HepG2 (cell line): ENCODE data around the gene KCNAB3. TPM values are rescaled to one million over a fixed set of nuclear protein-coding genes. Genes with fewer than 3 reads are reported as not detected.

Source experiments
- CENPBD1 ChIP-seq: sonication (generic); formaldehyde crosslinking; IDR thresholded peaks from 2 replicates; pipeline ENCODE4 v1.8.0; 2022; ENCODE audit warnings: missing genetic modification reagents, low read depth, mild to moderate bottlenecking, borderline replicate concordance
- DMAP1 ChIP-seq: IDR thresholded peaks from 2 replicates; pipeline ENCODE4 v1.6.1; 2016
- DNMT3B ChIP-seq: conservative IDR thresholded peaks from 2 replicates; pipeline ENCODE4 v1.6.1; 2016; ENCODE audit warnings: missing biosample characterization, control low read depth
- GABPA ChIP-seq, 2 experiments: IDR thresholded peaks; 2 replicates each; pipeline ENCODE4 v1.6.1; 2011 to 2016; ENCODE audit warnings: low read depth in 2 of 2, low read length in 1 of 2, missing biosample characterization in 1 of 2, missing genetic modification characterization in 1 of 2
- GTF3A ChIP-seq: sonication (generic); formaldehyde crosslinking; conservative IDR thresholded peaks from 2 replicates; pipeline ENCODE4 v1.4.0; 2020; ENCODE audit warnings: mild to moderate bottlenecking, missing genetic modification reagents
- HNRNPK ChIP-seq: fragments of 200-400 bp; formaldehyde crosslinking; IDR thresholded peaks from 2 replicates; pipeline ENCODE4 v1.6.1; 2018; ENCODE audit warnings: low read length, low read depth, moderate library complexity, mild to moderate bottlenecking; ENCODE audit not compliant: poor library complexity, severe bottlenecking
- KLF6 ChIP-seq: IDR thresholded peaks from 2 replicates; pipeline ENCODE4 v1.8.0; 2016; ENCODE audit warnings: missing biosample characterization, missing genetic modification reagents
- NFE2L2 ChIP-seq: fragments of 150-350 bp; IDR thresholded peaks from 2 replicates; pipeline ENCODE4 v1.6.1; 2014; ENCODE audit warnings: low read length
- ONECUT2 ChIP-seq: sonication (generic); formaldehyde crosslinking; IDR thresholded peaks from 2 replicates; pipeline ENCODE4 v1.4.0; 2020; ENCODE audit warnings: missing genetic modification reagents
- PAXIP1 ChIP-seq: sonication (generic); formaldehyde crosslinking; conservative IDR thresholded peaks from 2 replicates; pipeline ENCODE4 v1.4.0; 2020; ENCODE audit warnings: mild to moderate bottlenecking, missing genetic modification reagents, moderate library complexity
- SALL1 ChIP-seq: sonication (generic); formaldehyde crosslinking; IDR thresholded peaks from 2 replicates; pipeline ENCODE4 v1.8.0; 2022; ENCODE audit warnings: mild to moderate bottlenecking, missing genetic modification reagents
- SMC3 ChIP-seq: IDR thresholded peaks from 2 replicates; pipeline ENCODE4 v1.6.1; 2011; ENCODE audit warnings: low read length, improper control_type of control experiment
- SP4 ChIP-seq: sonication (generic); formaldehyde crosslinking; IDR thresholded peaks from 2 replicates; pipeline ENCODE4 v1.8.1; 2023; ENCODE audit warnings: mild to moderate bottlenecking, missing genetic modification reagents
- TBL1XR1 ChIP-seq: fragments of 150-350 bp; IDR thresholded peaks from 2 replicates; pipeline ENCODE4 v1.6.1; 2014; ENCODE audit warnings: borderline replicate concordance, low read length; ENCODE audit not compliant: partially characterized antibody
- TERF1 ChIP-seq: sonication (generic); formaldehyde crosslinking; IDR thresholded peaks from 2 replicates; pipeline ENCODE4 v1.8.0; 2022; ENCODE audit warnings: mild to moderate bottlenecking, missing genetic modification reagents, moderate library complexity
- YY1 ChIP-seq: IDR thresholded peaks from 2 replicates; pipeline ENCODE4 v1.6.1; 2011; ENCODE audit warnings: low read length, low read depth, moderate library complexity, mild to moderate bottlenecking; ENCODE audit not compliant: insufficient read depth, insufficient replicate concordance
- ZBTB20 ChIP-seq: sonication (generic); formaldehyde crosslinking; IDR thresholded peaks from 2 replicates; pipeline ENCODE4 v1.8.1; 2023; ENCODE audit warnings: missing genetic modification reagents, low read depth, mild to moderate bottlenecking, borderline replicate concordance
- ZGPAT ChIP-seq: IDR thresholded peaks from 2 replicates; pipeline ENCODE4 v1.6.1; 2016; ENCODE audit warnings: mild to moderate bottlenecking
- ZNF160 ChIP-seq: sonication (generic); formaldehyde crosslinking; IDR thresholded peaks from 2 replicates; pipeline ENCODE4 v1.8.0; 2022; ENCODE audit warnings: mild to moderate bottlenecking, inconsistent platforms, missing genetic modification reagents
- ZNF30 ChIP-seq: sonication (generic); formaldehyde crosslinking; IDR thresholded peaks from 2 replicates; pipeline ENCODE4 v1.5.0; 2020; ENCODE audit warnings: mild to moderate bottlenecking, missing genetic modification reagents
- ZNF329 ChIP-seq: sonication (generic); formaldehyde crosslinking; IDR thresholded peaks from 2 replicates; pipeline ENCODE4 v1.9.0; 2021; ENCODE audit warnings: low read depth, mild to moderate bottlenecking, missing genetic modification reagents
- ZNF34 ChIP-seq: sonication (generic); formaldehyde crosslinking; IDR thresholded peaks from 2 replicates; pipeline ENCODE4 v1.4.0; 2020; ENCODE audit warnings: mild to moderate bottlenecking, missing genetic modification reagents, borderline replicate concordance
- polyA plus RNA-seq, 8 experiments: library from polyadenylated mRNA; depleted of rRNA in 3 of 8; stranded (reverse) in 7 of 8; unstranded in 1 of 8; fragments of >200 nt; fragmentation: Illumina TruSeq in 4 of 8; extraction: Trizol in 4 of 8; gene quantifications; 2 replicates each; pipeline versions ENCODE4 v1.2.1 to v1.2.3, GENCODE V29; 2011 to 2016; ENCODE audit warnings: low read depth in 4 of 8, missing spikeins in 1 of 8, mixed read lengths in 1 of 8; ENCODE audit not compliant: insufficient read depth in 1 of 8
- total RNA-seq, 5 experiments: library from RNA; depleted of rRNA; stranded (reverse); fragments of >200 nt; fragmentation: Illumina TruSeq; extraction: Trizol; gene quantifications; 2 replicates each; pipeline ENCODE4 v1.2.3, GENCODE V29; 2016; ENCODE audit warnings: low read depth in 1 of 5

KCNAB3 gene
- total and polyA plus RNA-seq, 2 of the 13 experiments (the other 11 are each of a cell fraction or from before 2014, with no cell fraction given) = 0.29 to 0.88 TPM

GRCh38 chr17:7915611-7916384 lies 13.9 kb downstream of the KCNAB3 start, which contains the start of gene RNF227 (continued):
- TF ChIP-seq YY1 = no peak
- no peak for TF ChIP-seq NFE2L2
- peak; percentile 90; the same call in 1 of the 2 replicates for TF ChIP-seq ZNF30 (CRISPR knock-in tag)
- TF ChIP-seq SMC3 = no peak
- no peak for TF ChIP-seq ONECUT2
- peak; percentile 55; the same call in 1 of the 2 replicates for TF ChIP-seq ZGPAT (CRISPR knock-in tag)
- TF ChIP-seq ZNF329 = no peak; the same call in 1 of the 2 replicates
- peak; percentile 76; the same call in 1 of the 2 replicates for TF ChIP-seq ZNF160 (CRISPR knock-in tag)
- no peak for TF ChIP-seq HNRNPK
- TF ChIP-seq TBL1XR1 = no peak
- TF ChIP-seq ZNF34 (CRISPR knock-in tag) = no peak
- TF ChIP-seq GABPA (IDR thresholded peaks at IDR 0.05; ENCODE audit: low read depth, low read length) = no peak
- TF ChIP-seq GABPA (CRISPR knock-in tag; IDR thresholded peaks at IDR 0.05; ENCODE audit: low read depth) = no peak
- TF ChIP-seq SALL1 (CRISPR knock-in tag) = peak; percentile 93
- TF ChIP-seq TERF1 (CRISPR knock-in tag) = no peak
- TF ChIP-seq SP4 (CRISPR knock-in tag) = peak; percentile 67
- TF ChIP-seq DMAP1 (CRISPR knock-in tag) = peak; percentile 58; the same call in 1 of the 2 replicates
- TF ChIP-seq KLF6 (CRISPR knock-in tag) = peak; percentile 66; the same call in 1 of the 2 replicates
- TF ChIP-seq GTF3A = no peak
- no peak for TF ChIP-seq ZBTB20 (CRISPR knock-in tag)
- TF ChIP-seq PAXIP1 = no peak
- no peak for TF ChIP-seq CENPBD1 (CRISPR knock-in tag)
- TF ChIP-seq DNMT3B = 0 out of 2 replicates have a peak, but pooled peaks have one; percentile 45
